Measurements from ENCODE around the gene ANKRD60.

Gene ANKRD60

GRCh38 chr20:58188527-58188926 is 39.9 kb downstream of the ANKRD60 start:
- H2BK12ac ChIP-seq (ENCODE audit: low read length in 2 of 2), result no peak overlapping the region
- H2BK15ac ChIP-seq (ENCODE audit: low read depth, poor library complexity, severe bottlenecking), result no peak overlapping the region
- H4K91ac ChIP-seq (ENCODE audit: low read length), result no peak overlapping the region
- no peak overlapping the region for H2BK5ac ChIP-seq (ENCODE audit: low read depth, low read length, poor library complexity, severe bottlenecking)
- H3K79me1 ChIP-seq (replicated peaks; ENCODE audit: low read length, poor library complexity, severe bottlenecking), result no peaks in the 10 kb centered on the region
- WGBS, result 22% methylated on average over 2 of the region's 2 CpGs
- H3K9ac ChIP-seq (ENCODE audit: low read length), result no peak overlapping the region
- no peak overlapping the region for H2AK5ac ChIP-seq (ENCODE audit: low read length, severe bottlenecking)
- H3K18ac ChIP-seq (ENCODE audit: low read depth in 1 of 2, low read length in 2 of 2), result no peak overlapping the region
- DNase-seq, result no peak
- H3K4me1 ChIP-seq (ENCODE audit: control insufficient read depth, insufficient read depth, low read depth, low read length), result no peaks in the 10 kb centered on the region
- H3K4me3 ChIP-seq (ENCODE audit: insufficient read depth in 1 of 2, low read depth in 1 of 2, low read length in 2 of 2), result no peak overlapping the region
- H3K27ac ChIP-seq (ENCODE audit: low read length, poor library complexity, severe bottlenecking), result no peak overlapping the region
- H3K14ac ChIP-seq (ENCODE audit: low read length in 2 of 2), result no peak overlapping the region
- no peak overlapping the region for H3K4ac ChIP-seq (ENCODE audit: low read depth in 1 of 2, low read length in 2 of 2)
- no peak overlapping the region for H3K4me2 ChIP-seq (ENCODE audit: low read length, poor library complexity, severe bottlenecking)
- no peak overlapping the region for H2BK120ac ChIP-seq (ENCODE audit: low read depth, low read length)
- peaks cover 14% of the 10 kb centered on the region for H3K9me3 ChIP-seq (ENCODE audit: control insufficient read depth, low read length)
- H3K27me3 ChIP-seq (ENCODE audit: control insufficient read depth in 1 of 2, insufficient read depth in 1 of 2, low read length in 2 of 2), result peaks cover 23 to 56% of the 10 kb centered on the region in 2 experiments
- H2AFZ ChIP-seq (ENCODE audit: low read depth, low read length), result no peak overlapping the region
- H4K8ac ChIP-seq (ENCODE audit: low read length), result no peak overlapping the region
- no peaks in the 10 kb centered on the region for H3K36me3 ChIP-seq (ENCODE audit: control insufficient read depth in 1 of 2, insufficient read depth in 2 of 2, low read depth in 1 of 2, low read length in 2 of 2)
- H3K23ac ChIP-seq (ENCODE audit: low read length in 2 of 2), result no peak overlapping the region

GRCh38 chr20:58184984-58185383 is 43.5 kb downstream of the ANKRD60 start:
- Histone ChIP-seq H3K27ac (ENCODE audit: low read length, poor library complexity, severe bottlenecking) (no peak overlapping the region), H2BK15ac (ENCODE audit: low read depth, poor library complexity, severe bottlenecking) (no peak overlapping the region), H2BK12ac (ENCODE audit: low read length in 2 of 2) (no peak overlapping the region), H3K27me3 (ENCODE audit: control insufficient read depth in 1 of 2, insufficient read depth in 1 of 2, low read length in 2 of 2) (peaks cover 34 to 54% of the 10 kb centered on the region in 2 experiments), H4K91ac (ENCODE audit: low read length) (no peak overlapping the region), H3K18ac (ENCODE audit: low read depth in 1 of 2, low read length in 2 of 2) (no peak overlapping the region), H3K79me1 (replicated peaks; ENCODE audit: low read length, poor library complexity, severe bottlenecking) (no peaks in the 10 kb centered on the region), H2BK5ac (ENCODE audit: low read depth, low read length, poor library complexity, severe bottlenecking) (no peak overlapping the region), H3K4me3 (ENCODE audit: insufficient read depth in 1 of 2, low read depth in 1 of 2, low read length in 2 of 2) (no peak overlapping the region), H3K36me3 (ENCODE audit: control insufficient read depth in 1 of 2, insufficient read depth in 2 of 2, low read depth in 1 of 2, low read length in 2 of 2) (no peaks in the 10 kb centered on the region), H2AK5ac (ENCODE audit: low read length, severe bottlenecking) (no peak overlapping the region), H3K9ac (ENCODE audit: low read length) (no peak overlapping the region), H3K23ac (ENCODE audit: low read length in 2 of 2) (no peak overlapping the region), H2AFZ (ENCODE audit: low read depth, low read length) (no peak overlapping the region), H2BK120ac (ENCODE audit: low read depth, low read length) (no peak overlapping the region), H3K9me3 (ENCODE audit: control insufficient read depth, low read length) (peaks cover 17% of the 10 kb centered on the region), H3K4ac (ENCODE audit: low read depth in 1 of 2, low read length in 2 of 2) (no peak overlapping the region), H3K4me2 (ENCODE audit: low read length, poor library complexity, severe bottlenecking) (no peak overlapping the region), H4K8ac (ENCODE audit: low read length) (no peak overlapping the region), H3K14ac (ENCODE audit: low read length in 2 of 2) (no peak overlapping the region), H3K4me1 (ENCODE audit: control insufficient read depth, insufficient read depth, low read depth, low read length) (no peaks in the 10 kb centered on the region)
- no peak for DNase-seq
- WGBS, result 79% methylated on average over 4 of the region's 4 CpGs

GRCh38 chr20:58184063-58184462 is 44.4 kb downstream of the ANKRD60 start:
- no peaks in the 10 kb centered on the region for H3K36me3 ChIP-seq (ENCODE audit: control insufficient read depth in 1 of 2, insufficient read depth in 2 of 2, low read depth in 1 of 2, low read length in 2 of 2)
- H3K9me3 ChIP-seq (ENCODE audit: control insufficient read depth, low read length), result peaks cover 17% of the 10 kb centered on the region
- 72% methylated on average over 3 of the region's 3 CpGs for WGBS
- no peak overlapping the region for H3K4me2 ChIP-seq (ENCODE audit: low read length, poor library complexity, severe bottlenecking)
- no peak overlapping the region for H3K18ac ChIP-seq (ENCODE audit: low read depth in 1 of 2, low read length in 2 of 2)
- H2BK12ac ChIP-seq (ENCODE audit: low read length in 2 of 2), result no peak overlapping the region
- H2AFZ ChIP-seq (ENCODE audit: low read depth, low read length), result no peak overlapping the region
- H3K4ac ChIP-seq (ENCODE audit: low read depth in 1 of 2, low read length in 2 of 2), result no peak overlapping the region
- H3K4me3 ChIP-seq (ENCODE audit: insufficient read depth in 1 of 2, low read depth in 1 of 2, low read length in 2 of 2), result no peak overlapping the region
- no peaks in the 10 kb centered on the region for H3K79me1 ChIP-seq (replicated peaks; ENCODE audit: low read length, poor library complexity, severe bottlenecking)
- no peak overlapping the region for H4K91ac ChIP-seq (ENCODE audit: low read length)
- H3K14ac ChIP-seq (ENCODE audit: low read length in 2 of 2), result no peak overlapping the region
- H3K9ac ChIP-seq (ENCODE audit: low read length), result no peak overlapping the region
- H4K8ac ChIP-seq (ENCODE audit: low read length), result no peak overlapping the region
- H2BK5ac ChIP-seq (ENCODE audit: low read depth, low read length, poor library complexity, severe bottlenecking), result no peak overlapping the region
- H3K27me3 ChIP-seq (ENCODE audit: control insufficient read depth in 1 of 2, insufficient read depth in 1 of 2, low read length in 2 of 2), result peaks cover 35 to 54% of the 10 kb centered on the region in 2 experiments
- no peak overlapping the region for H3K27ac ChIP-seq (ENCODE audit: low read length, poor library complexity, severe bottlenecking)
- no peak overlapping the region for H2BK120ac ChIP-seq (ENCODE audit: low read depth, low read length)
- no peak overlapping the region for H3K23ac ChIP-seq (ENCODE audit: low read length in 2 of 2)
- no peak overlapping the region for H2AK5ac ChIP-seq (ENCODE audit: low read length, severe bottlenecking)
- peaks cover 5% of the 10 kb centered on the region for H3K4me1 ChIP-seq (ENCODE audit: control insufficient read depth, insufficient read depth, low read depth, low read length)
- no peak overlapping the region for H2BK15ac ChIP-seq (ENCODE audit: low read depth, poor library complexity, severe bottlenecking)
- no peak for DNase-seq

GRCh38 chr20:58182521-58183140 is 45.8 kb downstream of the ANKRD60 start:
- Histone ChIP-seq H4K8ac (ENCODE audit: low read length) (no peak overlapping the region), H2BK120ac (ENCODE audit: low read depth, low read length) (no peak overlapping the region), H3K4me1 (ENCODE audit: control insufficient read depth, insufficient read depth, low read depth, low read length) (peaks cover 5% of the 10 kb centered on the region), H2AK5ac (ENCODE audit: low read length, severe bottlenecking) (no peak overlapping the region), H3K27me3 (ENCODE audit: control insufficient read depth in 1 of 2, insufficient read depth in 1 of 2, low read length in 2 of 2) (peaks cover 42 to 51% of the 10 kb centered on the region in 2 experiments), H2BK12ac (ENCODE audit: low read length in 2 of 2) (no peak overlapping the region), H3K23ac (ENCODE audit: low read length in 2 of 2) (no peak overlapping the region), H4K91ac (ENCODE audit: low read length) (no peak overlapping the region), H3K79me1 (replicated peaks; ENCODE audit: low read length, poor library complexity, severe bottlenecking) (no peaks in the 10 kb centered on the region), H2BK5ac (ENCODE audit: low read depth, low read length, poor library complexity, severe bottlenecking) (no peak overlapping the region), H3K36me3 (ENCODE audit: control insufficient read depth in 1 of 2, insufficient read depth in 2 of 2, low read depth in 1 of 2, low read length in 2 of 2) (no peaks in the 10 kb centered on the region), H3K27ac (ENCODE audit: low read length, poor library complexity, severe bottlenecking) (no peak overlapping the region), H3K9me3 (ENCODE audit: control insufficient read depth, low read length) (peaks cover 17% of the 10 kb centered on the region), H2BK15ac (ENCODE audit: low read depth, poor library complexity, severe bottlenecking) (no peak overlapping the region), H3K4me3 (ENCODE audit: insufficient read depth in 1 of 2, low read depth in 1 of 2, low read length in 2 of 2) (no peak overlapping the region), H3K18ac (ENCODE audit: low read depth in 1 of 2, low read length in 2 of 2) (no peak overlapping the region), H3K9ac (ENCODE audit: low read length) (no peak overlapping the region), H3K4me2 (ENCODE audit: low read length, poor library complexity, severe bottlenecking) (no peak overlapping the region), H2AFZ (ENCODE audit: low read depth, low read length) (no peak overlapping the region), H3K4ac (ENCODE audit: low read depth in 1 of 2, low read length in 2 of 2) (no peak overlapping the region), H3K14ac (ENCODE audit: low read length in 2 of 2) (no peak overlapping the region)
- WGBS, result 80% methylated on average over 8 of the region's 8 CpGs
- DNase-seq, result no peak
